Measurements from ENCODE around the gene ZFP64.

ZFP64 gene

DNA sequence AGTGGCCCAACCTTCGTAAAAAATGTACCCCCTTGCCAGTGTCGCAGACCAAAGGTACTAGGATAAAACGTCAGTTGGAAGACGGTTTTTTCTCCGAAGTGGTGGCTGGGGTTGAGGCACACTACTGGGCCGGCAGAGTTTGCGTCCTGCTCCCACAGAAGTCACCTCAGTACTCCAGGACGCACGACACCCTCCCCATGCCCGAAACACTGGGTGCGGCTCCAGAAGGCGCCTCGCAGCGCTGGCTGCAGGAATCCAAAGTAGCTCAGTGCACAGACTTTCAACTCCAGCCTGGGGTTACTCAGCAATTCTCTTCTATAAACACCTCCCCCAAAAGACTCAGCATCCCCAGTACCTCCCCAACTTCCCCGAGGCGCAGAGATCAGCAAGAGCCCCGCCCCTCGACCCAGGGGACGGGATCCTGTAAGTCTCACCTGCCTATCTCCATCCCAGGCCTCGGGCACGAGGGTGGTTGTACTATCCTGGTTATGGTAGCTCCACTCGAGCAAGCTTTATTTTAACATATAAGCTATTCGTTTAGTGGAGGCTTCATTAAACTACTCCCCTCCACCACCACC is 88.2 kb downstream of the ZFP64 start:
- no peak for DNase-seq

DNA sequence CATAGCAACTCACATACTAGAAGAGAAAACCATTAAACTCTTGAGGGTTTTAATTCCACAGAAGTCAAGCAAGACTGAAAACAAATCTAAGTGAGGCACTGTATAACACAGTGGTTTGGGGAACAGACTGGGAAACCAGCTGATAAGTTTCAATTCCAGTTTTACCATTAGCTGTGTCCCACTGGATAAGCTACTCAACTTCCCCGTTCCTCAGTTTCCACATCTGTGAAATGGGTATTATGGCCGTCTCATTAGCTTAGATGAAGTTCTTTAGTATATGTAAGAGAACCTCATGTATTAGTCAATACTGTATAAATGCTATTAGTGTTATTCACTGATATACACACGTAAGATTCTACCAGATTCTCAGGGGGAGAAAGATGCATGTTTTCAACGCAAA is 89.0 kb downstream of the ZFP64 start:
- DNase-seq: no peak

DNA sequence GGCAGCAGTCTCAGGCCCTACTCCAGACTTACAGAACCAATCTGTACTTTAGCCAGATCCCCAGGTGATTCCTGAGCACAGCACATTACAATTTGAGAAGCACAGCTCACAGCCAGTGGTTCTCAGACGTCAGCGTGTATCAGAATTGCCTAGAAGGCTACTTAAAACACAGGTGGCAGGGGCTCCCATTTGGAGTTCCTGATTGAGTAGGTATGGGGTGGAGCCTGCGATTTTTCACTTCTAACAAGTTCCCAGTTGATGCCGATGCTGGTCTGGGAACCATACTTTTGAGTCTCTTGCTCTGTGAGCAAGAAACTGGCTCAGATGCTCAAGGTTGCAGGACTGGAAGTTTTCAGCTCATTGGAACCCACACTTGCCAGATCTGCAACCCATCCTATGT is 89.5 kb downstream of the ZFP64 start:
- no peak for DNase-seq

All from suppressor macrophage treated with lipopolysaccharide for 4 hours (primary cell).